ENCODE data around the gene NFATC2. TPM values are rescaled to one million over a fixed set of nuclear protein-coding genes. Genes with fewer than 3 reads are reported as not detected.
A peak's percentile ranks its signal among the peaks of the same experiment; 100 is the strongest.

Gene NFATC2
- polyA plus RNA-seq, 1 experiment: 0.21 TPM

GRCh38 chr20:51363813-51364212 is 178.7 kb downstream of the NFATC2 start:
- no peaks in the 10 kb centered on the region for H3K36me3 ChIP-seq (ENCODE audit: control insufficient read depth, insufficient read depth, low read length)
- POLR2A ChIA-PET: no interaction called here
- no peak for DNase-seq (ENCODE audit: low read depth)
- CTCF ChIA-PET: no interaction called here
- no peak overlapping the region for H3K4me3 ChIP-seq (ENCODE audit: low read depth, low read length)
- no peaks in the 10 kb centered on the region for H3K27me3 ChIP-seq (ENCODE audit: control insufficient read depth, insufficient read depth, low read length)
- no peak for TF ChIP-seq CTCF (IDR thresholded peaks at IDR 0.05; ENCODE audit: insufficient read depth, low read depth, low read length)

- CTCF ChIA-PET: interaction anchor here (1.8 kb wide), 1 partner anchor 376 kb away, joined by 8 read pairs; no protein-coding TSS in a partner anchor
These were observed 179.1 kb downstream of the NFATC2 start for GRCh38 chr20:51363378-51363777.

GRCh38 chr20:51362254-51362653 is 180.3 kb downstream of the NFATC2 start:
- TF ChIP-seq CTCF (IDR thresholded peaks at IDR 0.05; ENCODE audit: insufficient read depth, low read depth, low read length): no peak
- CTCF ChIA-PET: interaction anchor here (1.8 kb wide), 1 partner anchor 374 kb away, joined by 8 read pairs; no protein-coding TSS in a partner anchor
- no peaks in the 10 kb centered on the region for H3K36me3 ChIP-seq (ENCODE audit: control insufficient read depth, insufficient read depth, low read length)
- no peaks in the 10 kb centered on the region for H3K27me3 ChIP-seq (ENCODE audit: control insufficient read depth, insufficient read depth, low read length)
- DNase-seq (ENCODE audit: low read depth): no peak
- POLR2A ChIA-PET: no interaction called here
- H3K4me3 ChIP-seq (ENCODE audit: low read depth, low read length): no peak overlapping the region

More at GRCh38 chr20:51363378-51363777, 179.1 kb downstream of the NFATC2 start:
- POLR2A ChIA-PET: no interaction called here
- Histone ChIP-seq H3K27me3 (ENCODE audit: control insufficient read depth, insufficient read depth, low read length) (no peaks in the 10 kb centered on the region), H3K4me3 (ENCODE audit: low read depth, low read length) (no peak overlapping the region), H3K36me3 (ENCODE audit: control insufficient read depth, insufficient read depth, low read length) (no peaks in the 10 kb centered on the region)
- no peak for DNase-seq (ENCODE audit: low read depth)
- no peak for TF ChIP-seq CTCF (IDR thresholded peaks at IDR 0.05; ENCODE audit: insufficient read depth, low read depth, low read length)

- no peak for DNase-seq (ENCODE audit: low read depth)
- CTCF ChIA-PET: interaction anchor here (0.6 to 2.7 kb wide), 3 partner anchors 22 to 373 kb away, joined by 4 to 8 read pairs (median 8); no protein-coding TSS in a partner anchor
- POLR2A ChIA-PET: no interaction called here
- Histone ChIP-seq H3K36me3 (ENCODE audit: control insufficient read depth, insufficient read depth, low read length) (no peaks in the 10 kb centered on the region), H3K4me3 (ENCODE audit: low read depth, low read length) (no peak overlapping the region), H3K27me3 (ENCODE audit: control insufficient read depth, insufficient read depth, low read length) (no peaks in the 10 kb centered on the region)
- TF ChIP-seq CTCF (IDR thresholded peaks at IDR 0.05; ENCODE audit: insufficient read depth, low read depth, low read length): no peak
These were observed 181.3 kb downstream of the NFATC2 start for GRCh38 chr20:51361258-51361657.

GRCh38 chr20:51360451-51361201 is 181.9 kb downstream of the NFATC2 start:
- Histone ChIP-seq H3K4me3 (ENCODE audit: low read depth, low read length) (no peak overlapping the region), H3K36me3 (ENCODE audit: control insufficient read depth, insufficient read depth, low read length) (no peaks in the 10 kb centered on the region), H3K27me3 (ENCODE audit: control insufficient read depth, insufficient read depth, low read length) (no peaks in the 10 kb centered on the region)
- CTCF ChIA-PET: interaction anchor here (0.7 to 2.8 kb wide), 3 partner anchors 11 to 234 kb away, joined by 5 to 14 read pairs (median 8); no protein-coding TSS in a partner anchor
- DNase-seq (ENCODE audit: low read depth): peak; percentile 97
- no peak for TF ChIP-seq CTCF (IDR thresholded peaks at IDR 0.05; ENCODE audit: insufficient read depth, low read depth, low read length)
- POLR2A ChIA-PET: interaction anchor here (0.7 to 0.8 kb wide), 2 partner anchors 9 to 201 kb away, joined by 3 to 4 read pairs; no protein-coding TSS in a partner anchor
